ENCODE results near the gene USP1.

Gene USP1

DNA sequence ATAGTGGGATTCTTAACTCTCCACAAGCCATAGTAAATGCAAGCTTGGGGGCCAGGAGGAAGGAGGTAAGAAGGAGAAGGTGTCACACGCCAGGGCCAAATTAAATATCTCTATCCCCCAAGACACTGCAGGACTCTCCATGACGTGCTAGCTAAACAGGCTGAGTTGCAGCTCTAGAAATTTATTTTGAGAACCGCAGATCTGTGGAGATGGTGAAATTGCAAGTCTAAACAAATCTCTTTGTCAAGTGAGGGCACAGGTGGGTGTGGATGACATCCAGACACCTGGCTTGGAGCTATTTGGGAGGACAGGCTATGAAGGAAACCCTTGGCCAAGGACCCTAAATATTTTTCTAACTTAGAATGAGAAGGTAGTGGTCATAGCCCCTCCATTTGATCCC is 39.5 kb upstream of the USP1 start:
- Histone ChIP-seq H3K27ac (no peak overlapping the region), H3K36me3 (no peaks in the 10 kb centered on the region)
- no peak for TF ChIP-seq Cebpa-rat (IDR thresholded peaks at IDR 0.05)

DNA sequence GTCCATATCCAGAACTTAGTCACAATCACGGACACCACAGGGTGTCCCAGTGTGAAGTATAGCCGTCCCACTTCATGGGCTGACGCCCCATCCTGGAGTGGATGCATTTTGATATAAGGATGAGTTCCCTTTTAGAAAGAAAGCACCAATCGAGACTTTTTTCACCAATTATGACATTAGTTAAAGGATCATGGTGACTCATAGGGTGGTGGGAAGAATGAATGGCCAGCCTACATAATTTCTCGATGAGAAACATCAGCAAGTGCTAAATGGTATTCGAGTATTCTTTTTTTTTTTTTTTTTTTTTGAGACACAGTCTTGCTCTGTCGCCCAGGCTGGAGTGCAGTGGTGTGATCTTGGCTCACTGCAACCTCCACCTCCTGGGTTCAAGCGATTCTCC is 38.5 kb upstream of the USP1 start:
- no peaks in the 10 kb centered on the region for H3K27me3 ChIP-seq
- TF ChIP-seq Cebpa-rat (IDR thresholded peaks at IDR 0.05), result no peak

More for the DNA sequence above, 39.5 kb upstream of the USP1 start:
- Histone ChIP-seq H3K27me3 (no peaks in the 10 kb centered on the region), H3K9me3 (replicated peaks in 1 of 11) (no peaks in the 10 kb centered on the region), H4K20me1 (no peaks in the 10 kb centered on the region), H3K4me1 (no peaks in the 10 kb centered on the region), H3K9ac (no peak overlapping the region), H3K4me3 (no peak overlapping the region), H3K4me2 (no peak overlapping the region)

DNA sequence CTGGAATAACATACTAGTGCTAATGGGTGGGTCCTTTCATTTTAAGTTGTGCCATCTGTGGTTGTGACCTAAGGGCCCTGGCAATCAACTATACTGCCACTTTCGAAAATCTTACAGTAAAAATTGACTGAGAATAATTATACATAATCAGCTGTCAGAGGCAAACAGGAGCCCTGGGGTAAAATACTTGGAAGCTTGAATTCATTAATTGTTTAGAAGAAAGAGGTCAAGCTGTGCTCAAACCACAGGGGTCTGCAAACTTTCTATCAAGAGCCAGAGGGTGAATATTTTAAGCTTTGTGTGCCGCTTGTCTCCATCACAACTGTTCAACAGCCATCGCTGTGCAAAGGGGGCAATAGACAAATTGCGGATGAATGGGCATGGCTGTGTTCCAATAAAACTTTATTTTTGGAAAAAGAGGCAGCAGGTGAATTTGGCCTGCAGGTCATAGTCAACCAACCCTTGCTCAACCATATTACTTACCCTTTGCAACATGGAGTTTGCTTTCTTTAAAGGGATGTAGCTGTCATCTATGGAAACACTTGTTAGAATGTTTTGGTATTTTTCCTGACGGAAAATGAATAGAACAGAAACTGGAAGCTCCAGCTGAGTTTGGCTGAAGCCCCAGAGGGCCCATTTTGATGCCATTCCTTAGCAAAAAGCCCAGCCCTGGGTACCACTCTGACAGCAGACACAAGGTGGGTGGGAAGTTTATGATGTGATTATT is 35.7 kb upstream of the USP1 start:
- H3K9me3 ChIP-seq (replicated peaks in 1 of 11), result no peaks in the 10 kb centered on the region

More for the DNA sequence above, 38.5 kb upstream of the USP1 start:
- Histone ChIP-seq H3K9ac (no peak overlapping the region), H3K9me3 (replicated peaks in 1 of 11) (no peaks in the 10 kb centered on the region), H3K4me1 (no peaks in the 10 kb centered on the region), H3K27ac (no peak overlapping the region), H3K4me2 (no peak overlapping the region), H3K4me3 (no peak overlapping the region), H3K36me3 (no peaks in the 10 kb centered on the region), H4K20me1 (no peaks in the 10 kb centered on the region)

DNA sequence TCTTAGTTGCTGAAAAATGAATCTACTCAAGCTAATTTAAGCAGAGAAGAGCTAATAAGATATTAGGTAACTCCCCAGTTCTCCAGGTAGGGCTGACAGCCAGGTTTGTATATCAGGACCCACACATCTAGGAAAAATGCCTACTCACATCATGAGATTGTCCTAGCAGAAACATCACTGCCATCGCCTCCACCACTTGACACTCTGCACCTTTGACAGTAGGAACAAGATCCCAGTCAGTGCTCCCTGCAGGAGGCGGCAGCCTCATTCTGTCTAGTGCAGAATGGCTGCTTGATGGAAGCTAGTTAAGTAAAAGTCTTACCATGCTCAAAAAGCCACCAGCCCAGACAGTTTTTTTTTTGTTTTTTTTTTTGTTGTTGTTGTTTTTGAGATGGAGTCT is 31.6 kb upstream of the USP1 start:
- Histone ChIP-seq H3K9me3 (replicated peaks in 1 of 11) (no peaks in the 10 kb centered on the region), H3K4me3 (no peak overlapping the region), H3K27ac (no peak overlapping the region), H3K36me3 (no peaks in the 10 kb centered on the region), H3K4me2 (no peak overlapping the region), H3K4me1 (no peaks in the 10 kb centered on the region), H3K27me3 (no peaks in the 10 kb centered on the region), H4K20me1 (no peaks in the 10 kb centered on the region; a peak in 1 of 22 replicates), H3K9ac (no peak overlapping the region)
- TF ChIP-seq Cebpa-rat (IDR thresholded peaks at IDR 0.05), result no peak

More for the DNA sequence above, 35.7 kb upstream of the USP1 start:
- no peak overlapping the region for H3K4me3 ChIP-seq
- TF ChIP-seq Cebpa-rat (IDR thresholded peaks at IDR 0.05), result no peak
- no peaks in the 10 kb centered on the region; a peak in 1 of 22 replicates for H4K20me1 ChIP-seq
- no peaks in the 10 kb centered on the region for H3K27me3 ChIP-seq
- H3K4me2 ChIP-seq, result no peak overlapping the region
- H3K4me1 ChIP-seq, result no peaks in the 10 kb centered on the region
- no peak overlapping the region for H3K27ac ChIP-seq
- H3K9ac ChIP-seq, result no peak overlapping the region
- no peaks in the 10 kb centered on the region for H3K36me3 ChIP-seq

DNA sequence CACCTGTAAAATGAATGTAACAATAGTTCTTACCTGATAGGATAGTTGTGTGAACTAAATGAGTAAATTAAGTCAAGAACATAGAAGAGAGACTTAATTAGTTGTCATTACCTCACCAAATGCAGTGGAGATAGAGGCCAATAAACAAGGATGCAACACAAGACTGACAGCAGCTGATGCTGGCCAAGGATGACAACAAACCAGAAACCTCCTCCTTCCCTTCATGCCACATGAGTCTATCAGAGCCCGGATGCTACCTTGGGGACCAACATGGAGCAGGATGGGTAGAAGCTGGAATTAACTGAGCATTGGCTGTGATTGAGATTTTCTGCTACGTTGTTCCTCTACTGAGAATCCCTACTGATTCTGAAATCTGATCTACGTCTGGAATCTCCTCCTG is 30.3 kb upstream of the USP1 start:
- no peak overlapping the region for H3K9ac ChIP-seq
- no peak overlapping the region for H3K4me2 ChIP-seq
- no peak overlapping the region for H3K27ac ChIP-seq
- no peaks in the 10 kb centered on the region for H3K27me3 ChIP-seq
- no peaks in the 10 kb centered on the region; a peak in 1 of 22 replicates for H4K20me1 ChIP-seq
- H3K9me3 ChIP-seq (replicated peaks in 1 of 11), result no peaks in the 10 kb centered on the region
- no peaks in the 10 kb centered on the region for H3K36me3 ChIP-seq
- no peaks in the 10 kb centered on the region for H3K4me1 ChIP-seq
- H3K4me3 ChIP-seq, result no peak overlapping the region
- no peak for TF ChIP-seq Cebpa-rat (IDR thresholded peaks at IDR 0.05)

DNA sequence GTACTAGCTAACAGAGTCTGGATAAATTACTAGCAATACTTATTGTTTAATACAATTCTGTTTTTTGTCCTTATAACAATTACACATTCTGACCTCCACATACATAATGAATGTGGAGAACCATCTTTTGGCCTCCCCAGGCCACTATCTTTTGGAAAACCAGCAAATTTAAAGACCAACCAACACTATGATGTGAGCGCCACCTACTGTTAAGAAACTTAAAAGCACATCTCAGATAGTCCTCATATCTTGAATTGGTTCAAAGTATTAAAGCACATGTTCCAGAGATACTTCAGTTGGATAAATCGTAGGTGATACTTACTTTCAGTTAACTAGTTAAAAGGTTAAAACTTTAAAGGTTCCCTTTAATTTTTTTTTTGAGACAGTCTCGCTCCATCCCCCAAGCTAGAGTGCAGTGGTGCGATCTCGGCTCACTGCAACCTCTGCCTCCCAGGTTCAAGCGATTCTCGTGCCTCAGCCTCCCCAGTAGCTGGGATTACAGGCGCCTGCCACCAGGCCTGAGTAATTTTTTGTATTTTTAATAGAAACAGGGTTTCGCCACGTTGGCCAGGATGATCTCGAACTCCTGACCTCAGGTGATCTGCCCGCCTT is 29.3 kb upstream of the USP1 start:
- Histone ChIP-seq H4K20me1 (no peaks in the 10 kb centered on the region; a peak in 1 of 22 replicates), H3K9ac (no peak overlapping the region), H3K27ac (no peak overlapping the region), H3K9me3 (replicated peaks in 1 of 11) (no peaks in the 10 kb centered on the region), H3K4me3 (no peak overlapping the region), H3K4me2 (no peak overlapping the region), H3K4me1 (no peaks in the 10 kb centered on the region), H3K27me3 (no peaks in the 10 kb centered on the region), H3K36me3 (no peaks in the 10 kb centered on the region)
- no peak for TF ChIP-seq Cebpa-rat (IDR thresholded peaks at IDR 0.05)

DNA sequence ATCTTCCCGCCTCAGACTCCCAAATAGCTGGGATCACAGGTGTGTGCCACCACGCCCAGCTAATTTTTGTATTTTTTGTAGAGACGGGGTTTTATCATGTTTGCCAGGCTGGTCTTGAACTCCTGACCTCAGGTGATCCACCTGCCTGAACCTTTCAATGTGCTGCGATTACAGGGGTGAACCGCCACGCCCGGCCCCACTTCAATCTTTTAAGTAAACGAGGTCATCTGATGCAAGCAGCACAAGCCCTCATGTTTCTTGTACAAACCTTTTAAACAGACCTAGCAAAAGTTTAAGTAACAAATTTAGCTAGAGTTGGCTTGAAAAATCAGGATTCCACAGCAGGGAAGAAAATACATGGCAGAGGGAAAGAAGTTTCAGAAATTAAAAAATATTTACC is 21.2 kb upstream of the USP1 start:
- H3K27me3 ChIP-seq, result no peaks in the 10 kb centered on the region

DNA sequence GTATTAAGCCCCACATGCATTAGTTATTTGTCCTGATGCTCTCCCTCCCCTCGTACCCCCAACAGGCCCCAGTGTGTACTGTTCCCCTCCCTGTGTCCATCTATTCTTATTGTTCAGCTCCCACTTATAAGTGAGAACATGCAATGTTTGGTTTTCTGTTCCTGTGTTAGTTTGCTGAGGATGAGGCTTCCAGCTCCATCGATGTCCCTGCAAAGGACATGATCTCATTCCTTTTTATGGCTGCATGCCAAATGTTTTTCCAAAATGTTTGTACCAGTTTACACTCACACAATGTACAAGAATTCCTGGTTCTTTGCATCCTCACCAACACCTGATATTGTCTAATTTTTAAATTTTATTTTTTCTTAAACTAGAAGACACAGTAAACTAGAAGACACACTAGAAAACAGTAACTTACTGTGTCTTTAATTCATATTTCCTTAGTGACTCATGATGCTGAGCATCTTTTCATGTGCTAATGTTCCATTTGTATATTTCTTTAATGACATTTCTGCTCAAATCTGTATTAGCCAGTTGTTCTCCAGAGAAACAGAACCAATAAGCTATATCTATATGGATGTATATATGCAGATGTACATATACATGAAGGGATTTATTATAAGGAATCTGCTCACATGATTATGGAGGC is 19.4 kb upstream of the USP1 start:
- Histone ChIP-seq H3K27ac (no peak overlapping the region), H3K36me3 (no peaks in the 10 kb centered on the region), H3K4me1 (no peaks in the 10 kb centered on the region), H4K20me1 (no peaks in the 10 kb centered on the region), H3K4me3 (no peak overlapping the region), H3K9me3 (replicated peaks in 1 of 11) (no peaks in the 10 kb centered on the region), H3K9ac (no peak overlapping the region), H3K27me3 (no peaks in the 10 kb centered on the region), H3K4me2 (no peak overlapping the region)
- no peak for TF ChIP-seq Cebpa-rat (IDR thresholded peaks at IDR 0.05)

More for the DNA sequence above, 21.2 kb upstream of the USP1 start:
- H3K4me3 ChIP-seq, result no peak overlapping the region
- no peaks in the 10 kb centered on the region for H3K9me3 ChIP-seq (replicated peaks in 1 of 11)
- no peak overlapping the region for H3K27ac ChIP-seq
- H3K4me2 ChIP-seq, result no peak overlapping the region
- no peaks in the 10 kb centered on the region for H3K36me3 ChIP-seq
- no peaks in the 10 kb centered on the region for H4K20me1 ChIP-seq
- no peak for TF ChIP-seq Cebpa-rat (IDR thresholded peaks at IDR 0.05)
- no peaks in the 10 kb centered on the region for H3K4me1 ChIP-seq
- H3K9ac ChIP-seq, result no peak overlapping the region

DNA sequence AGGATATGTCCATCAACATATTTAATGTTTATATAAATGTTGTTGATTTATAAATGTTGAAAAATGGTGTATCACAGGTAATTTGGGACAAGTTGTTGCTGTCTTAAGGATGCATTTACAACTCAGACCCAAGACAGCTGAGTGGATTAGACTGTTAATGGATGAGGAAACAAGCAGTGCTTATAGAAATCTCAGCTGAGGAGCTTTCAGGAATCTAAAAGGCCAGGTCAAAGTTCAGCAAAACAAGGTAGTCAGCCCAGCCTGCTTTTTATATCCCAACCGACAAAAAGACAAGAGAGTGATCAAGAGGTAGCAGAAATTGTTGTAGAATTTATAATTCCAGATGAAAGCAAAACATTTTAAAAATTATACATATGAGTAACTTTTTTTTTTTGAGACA is 16.6 kb upstream of the USP1 start:
- Histone ChIP-seq H3K4me3 (no peak overlapping the region), H3K27ac (no peak overlapping the region), H3K9me3 (replicated peaks in 1 of 11) (no peaks in the 10 kb centered on the region), H3K27me3 (no peaks in the 10 kb centered on the region), H3K36me3 (no peaks in the 10 kb centered on the region), H3K4me2 (no peak overlapping the region), H3K4me1 (peaks cover 0 to 9% (median 2%) of the 10 kb centered on the region in 10 experiments; a peak in 9 of 20 replicates), H4K20me1 (no peaks in the 10 kb centered on the region; a peak in 1 of 22 replicates), H3K9ac (no peak overlapping the region)
- TF ChIP-seq Cebpa-rat (IDR thresholded peaks at IDR 0.05), result no peak

All from BLaER1 treated with 17β-estradiol and CSF1 and Interleukin-3, amounts not matched to agents 10 nM and 100 nM (cell line).